H1 (cell line): ENCODE measurements around the gene TAF1D. TPM values are rescaled to one million over a fixed set of nuclear protein-coding genes. Genes with fewer than 3 reads are reported as not detected.

Experiments
- CTCF ChIA-PET: fragments of 300-600 bp; sonication (Branson Sonifier 250); formaldehyde crosslinking; loops from one replicate; lab custom pipeline; 2021; ENCODE audit not compliant: partially characterized antibody; lab: Charles Lee
- POLR2A ChIA-PET: fragments of 300-600 bp; sonication (Branson Sonifier 250); formaldehyde crosslinking; loops from one replicate; lab custom pipeline; 2021; ENCODE audit warnings: inconsistent platforms; ENCODE audit not compliant: partially characterized antibody; lab: Charles Lee
- DNase-seq, 2 experiments: peaks; one replicate each; pipeline versions ENCODE4 v3.0.0 to v3.0.0-alpha.2; 2010 to 2022; ENCODE audit warnings: low spot score in 2 of 2, low read depth in 1 of 2, mixed read lengths in 1 of 2
- FAIRE-seq: peaks from 2 replicates; lab custom pipeline; 2011; peaks lifted over from hg19 to GRCh38; lab: Jason Lieb, UNC
- H2AFZ ChIP-seq: 2 replicates; pipeline ENCODE4 v1.8.1; 2012; ENCODE audit warnings: low read length, inconsistent platforms
- H2AK5ac ChIP-seq: 2 replicates; pipeline ENCODE4 v1.6.1; 2013; ENCODE audit warnings: low read depth, low read length
- H2BK120ac ChIP-seq: replicated peaks from 2 replicates; pipeline ENCODE3; 2013; ENCODE audit warnings: low read depth, low read length, inconsistent platforms
- H2BK12ac ChIP-seq: 2 replicates; pipeline ENCODE4 v1.6.1; 2013; ENCODE audit warnings: low read depth, low read length
- H2BK15ac ChIP-seq: 2 replicates; pipeline ENCODE4 v1.6.1; 2013; ENCODE audit warnings: low read length
- H2BK20ac ChIP-seq: 2 replicates; pipeline ENCODE4 v1.6.1; 2013; ENCODE audit warnings: low read length
- H2BK5ac ChIP-seq: 2 replicates; pipeline ENCODE4 v1.6.1; 2013; ENCODE audit warnings: low read depth, low read length
- H3K14ac ChIP-seq: 2 replicates; pipeline ENCODE4 v1.6.1; 2013; ENCODE audit warnings: inconsistent platforms; ENCODE audit not compliant: insufficient read length
- H3K18ac ChIP-seq: 2 replicates; pipeline ENCODE4 v1.6.1; 2013; ENCODE audit warnings: low read length; ENCODE audit errors: extremely low read depth
- H3K23ac ChIP-seq: 2 replicates; pipeline ENCODE4 v1.6.1; 2013; ENCODE audit warnings: inconsistent platforms; ENCODE audit not compliant: insufficient read length
- H3K23me2 ChIP-seq: 2 replicates; pipeline ENCODE4 v1.6.1; 2013; ENCODE audit warnings: low read depth, low read length
- H3K27ac ChIP-seq: 2 replicates; pipeline ENCODE4 v1.6.1; 2011; ENCODE audit warnings: low read depth, low read length, inconsistent platforms
- H3K27me3 ChIP-seq, 4 experiments: replicated peaks in 1 of 4; 1 replicate in 1 of 4; 2 replicates in 3 of 4; pipeline versions ENCODE4 v1.6.1 to v1.8.1; 2011 to 2013; ENCODE audit warnings: low read length in 3 of 4, mild to moderate bottlenecking in 3 of 4, inconsistent platforms in 2 of 4, mixed read lengths in 2 of 4, moderate library complexity in 1 of 4; ENCODE audit not compliant: control insufficient read depth in 3 of 4, insufficient read depth in 3 of 4; ENCODE audit errors: extremely low read depth in 1 of 4
- H3K36me3 ChIP-seq, 4 experiments: 2 replicates each; pipeline versions ENCODE4 v1.6.1 to v1.8.1; 2011 to 2013; ENCODE audit warnings: mild to moderate bottlenecking in 4 of 4, low read length in 3 of 4, moderate library complexity in 2 of 4, control low read depth in 1 of 4, inconsistent platforms in 1 of 4; ENCODE audit not compliant: insufficient read depth in 4 of 4, control insufficient read depth in 2 of 4
- H3K4ac ChIP-seq: replicated peaks from 2 replicates; pipeline ENCODE3; 2013; ENCODE audit warnings: low read length, low read depth, mixed read lengths, inconsistent platforms; ENCODE audit not compliant: insufficient read length
- H3K4me1 ChIP-seq, 4 experiments: replicated peaks in 1 of 4; 1 replicate in 1 of 4; 2 replicates in 3 of 4; pipeline versions ENCODE4 v1.6.1 to v1.8.1; 2011 to 2013; ENCODE audit warnings: low read length in 3 of 4, inconsistent platforms in 2 of 4, mixed read lengths in 1 of 4; ENCODE audit not compliant: insufficient read depth in 4 of 4, control insufficient read depth in 3 of 4
- H3K4me2 ChIP-seq, 2 experiments: 2 replicates each; pipeline versions ENCODE4 v1.6.1 to v1.8.1; 2011 to 2013; ENCODE audit warnings: low read depth in 2 of 2, low read length in 2 of 2, control low read depth in 1 of 2, inconsistent platforms in 1 of 2, mild to moderate bottlenecking in 1 of 2; ENCODE audit not compliant: insufficient read depth in 1 of 2
- H3K4me3 ChIP-seq, 4 experiments: fragments of 200-600, 300-600 bp in 1 of 4; sonication (generic), shearing (Covaris generic), sonication (Bioruptor Twin) in 1 of 4; 2 replicates each; pipeline versions ENCODE4 v1.5.1 to v1.8.1; 2011 to 2016; ENCODE audit warnings: low read length in 4 of 4, low read depth in 3 of 4, control low read depth in 2 of 4, inconsistent platforms in 2 of 4, mild to moderate bottlenecking in 2 of 4, mixed read lengths in 1 of 4, moderate library complexity in 1 of 4; ENCODE audit not compliant: insufficient read depth in 2 of 4; ENCODE audit errors: extremely low read depth in 1 of 4
- H3K56ac ChIP-seq: replicated peaks from 2 replicates; pipeline ENCODE3; 2013; ENCODE audit warnings: low read depth, mild to moderate bottlenecking, mixed read lengths, low read length, inconsistent platforms; ENCODE audit not compliant: insufficient read length
- H3K79me1 ChIP-seq: 2 replicates; pipeline ENCODE4 v1.6.1; 2013; ENCODE audit warnings: low read depth, low read length, control low read depth
- H3K79me2 ChIP-seq, 2 experiments: 2 replicates each; pipeline versions ENCODE4 v1.6.1 to v1.8.1; 2012 to 2013; ENCODE audit warnings: low read length in 2 of 2, mild to moderate bottlenecking in 2 of 2, inconsistent platforms in 1 of 2; ENCODE audit not compliant: insufficient read depth in 2 of 2, control insufficient read depth in 1 of 2
- H3K9ac ChIP-seq, 4 experiments: replicated peaks in 1 of 4; 1 replicate in 1 of 4; 2 replicates in 3 of 4; pipeline versions ENCODE4 v1.6.1 to v1.8.1; 2011 to 2013; ENCODE audit warnings: low read depth in 3 of 4, low read length in 3 of 4, control low read depth in 2 of 4, mild to moderate bottlenecking in 2 of 4, moderate library complexity in 2 of 4, inconsistent platforms in 1 of 4; ENCODE audit errors: extremely low read depth in 1 of 4
- H3K9me3 ChIP-seq, 2 experiments: 2 replicates each; pipeline versions ENCODE4 v1.6.1 to v1.8.1; 2012 to 2013; ENCODE audit warnings: mild to moderate bottlenecking in 2 of 2, moderate library complexity in 2 of 2, control low read depth in 1 of 2, inconsistent platforms in 1 of 2, low read depth in 1 of 2, low read length in 1 of 2, mixed read lengths in 1 of 2; ENCODE audit not compliant: insufficient read depth in 2 of 2
- H4K20me1 ChIP-seq, 2 experiments: replicated peaks in 1 of 2; 2 replicates each; pipeline versions ENCODE3 to v1.8.1; 2011 to 2013; ENCODE audit warnings: inconsistent platforms in 2 of 2, low read length in 2 of 2, mild to moderate bottlenecking in 1 of 2; ENCODE audit not compliant: insufficient read depth in 2 of 2, control insufficient read depth in 1 of 2
- H4K5ac ChIP-seq: 2 replicates; pipeline ENCODE4 v1.6.1; 2013; ENCODE audit warnings: low read length, low read depth, mixed read lengths, inconsistent platforms; ENCODE audit not compliant: insufficient read length
- H4K8ac ChIP-seq: 2 replicates; pipeline ENCODE4 v1.8.0; 2013; ENCODE audit warnings: mild to moderate bottlenecking, moderate library complexity, low read length, inconsistent platforms; ENCODE audit not compliant: insufficient read depth; ENCODE audit errors: extremely low read depth
- H4K91ac ChIP-seq: replicated peaks from 2 replicates; pipeline ENCODE3; 2013; ENCODE audit warnings: low read length, mixed read lengths, inconsistent platforms; ENCODE audit not compliant: insufficient read length
- ASH2L ChIP-seq: fragments of 200-600, 300-600 bp; sonication (generic); IDR thresholded peaks from one replicate; pipeline ENCODE4 v1.7.1; 2017; ENCODE audit warnings: low read length
- BACH1 ChIP-seq: IDR thresholded peaks from 2 replicates; pipeline ENCODE4 v1.6.1; 2012; ENCODE audit warnings: low read length, improper control_type of control experiment
- CEBPB ChIP-seq: IDR thresholded peaks from 2 replicates; pipeline ENCODE4 v1.6.1; 2012; ENCODE audit warnings: low read depth, low read length
- CTBP2 ChIP-seq: IDR thresholded peaks from 2 replicates; pipeline ENCODE4 v1.7.0; 2011; ENCODE audit warnings: borderline replicate concordance, mild to moderate bottlenecking, moderate library complexity, mixed read lengths, low read length; ENCODE audit not compliant: insufficient read depth, insufficient read length
- JUND ChIP-seq: IDR thresholded peaks from 2 replicates; pipeline ENCODE4 v1.6.1; 2011; ENCODE audit warnings: mild to moderate bottlenecking, improper control_type of control experiment, low read length
- NRF1 ChIP-seq: IDR thresholded peaks from 2 replicates; pipeline ENCODE4 v1.6.1; 2011; ENCODE audit warnings: mild to moderate bottlenecking, low read depth, low read length, improper control_type of control experiment
- POLR2A ChIP-seq, 2 experiments: IDR thresholded peaks; 1 replicate in 1 of 2; 2 replicates in 1 of 2; pipeline ENCODE4 v1.6.1; 2011; ENCODE audit warnings: low read depth in 2 of 2, low read length in 2 of 2, mild to moderate bottlenecking in 2 of 2; ENCODE audit errors: control extremely low read depth in 1 of 2
- POU5F1 ChIP-seq: IDR thresholded peaks from 2 replicates; pipeline ENCODE4 v1.6.1; 2011; ENCODE audit warnings: low read depth, mild to moderate bottlenecking, low read length, moderate library complexity
- RBBP5 ChIP-seq: IDR thresholded peaks from 2 replicates; pipeline ENCODE4 v1.7.1; 2012; ENCODE audit warnings: low read depth, mild to moderate bottlenecking, inconsistent platforms, low read length, moderate library complexity, borderline replicate concordance
- RFX5 ChIP-seq: IDR thresholded peaks from 2 replicates; pipeline ENCODE4 v1.6.1; 2011; ENCODE audit warnings: low read depth, low read length, improper control_type of control experiment, borderline replicate concordance
- RXRA ChIP-seq: IDR thresholded peaks from 2 replicates; pipeline ENCODE4 v1.6.1; 2011; ENCODE audit warnings: low read depth, mild to moderate bottlenecking, low read length, moderate library complexity; ENCODE audit not compliant: insufficient read depth
- SIX5 ChIP-seq: IDR thresholded peaks from 2 replicates; pipeline ENCODE4 v1.6.1; 2011; ENCODE audit warnings: mild to moderate bottlenecking, low read depth, low read length
- SP1 ChIP-seq: IDR thresholded peaks from 2 replicates; pipeline ENCODE4 v1.6.1; 2011; ENCODE audit warnings: low read depth, low read length
- SUZ12 ChIP-seq: fragments of 200-600 bp; sonication (generic); IDR thresholded peaks from 2 replicates; pipeline ENCODE4 v1.6.1; 2012; ENCODE audit warnings: mild to moderate bottlenecking, inconsistent platforms, low read length, moderate library complexity, mixed read lengths
- TEAD4 ChIP-seq: IDR thresholded peaks from 2 replicates; pipeline ENCODE4 v1.6.1; 2012; ENCODE audit warnings: low read depth, low read length, inconsistent platforms, mixed read lengths
- WGBS, 2 experiments: shearing (Covaris generic) in 1 of 2; methylation state at CpG; one replicate each; pipeline versions ENCODE4 v1.1.6 to v1.1.7; 2013 to 2015; ENCODE audit warnings: low lambda C conversion rate in 2 of 2, mixed read lengths in 2 of 2, inconsistent platforms in 1 of 2, low coverage in 1 of 2, missing lambda C conversion rate in 1 of 2; ENCODE audit not compliant: insufficient replicate concordance in 2 of 2, insufficient coverage in 1 of 2, insufficient read length in 1 of 2; ENCODE audit errors: extremely low coverage in 1 of 2, missing lambda C conversion rate in 1 of 2; 5-methylcytosine and 5-hydroxymethylcytosine counted together
- polyA plus RNA-seq, 7 experiments: library from polyadenylated mRNA; depleted of rRNA in 3 of 7; stranded (reverse) in 5 of 7; unstranded in 2 of 7; fragments of >200 nt in 5 of 7; fragments of 200-250 nt in 2 of 7; gene quantifications; 1 replicate in 5 of 7; 2 replicates in 1 of 7; 4 replicates in 1 of 7; pipeline versions ENCODE4 v1.2.1 to v1.2.3, GENCODE V29; 2011 to 2013; ENCODE audit warnings: missing spikeins in 2 of 7, mixed read lengths in 2 of 7
- total RNA-seq: library from RNA; stranded (reverse); fragmentation: NEBNext Ultra II Directional; extraction: Animal tissue kit (Norgen Biotek cat#: 25700); gene quantifications from 2 replicates; pipeline ENCODE4 v1.2.1, GENCODE V29; 2021

The TAF1D gene
- total and polyA plus RNA-seq, 2 of the 8 experiments (the other 6 are each of a cell fraction or from before 2014, with no cell fraction given), result 64.7 to 212 TPM

DNA sequence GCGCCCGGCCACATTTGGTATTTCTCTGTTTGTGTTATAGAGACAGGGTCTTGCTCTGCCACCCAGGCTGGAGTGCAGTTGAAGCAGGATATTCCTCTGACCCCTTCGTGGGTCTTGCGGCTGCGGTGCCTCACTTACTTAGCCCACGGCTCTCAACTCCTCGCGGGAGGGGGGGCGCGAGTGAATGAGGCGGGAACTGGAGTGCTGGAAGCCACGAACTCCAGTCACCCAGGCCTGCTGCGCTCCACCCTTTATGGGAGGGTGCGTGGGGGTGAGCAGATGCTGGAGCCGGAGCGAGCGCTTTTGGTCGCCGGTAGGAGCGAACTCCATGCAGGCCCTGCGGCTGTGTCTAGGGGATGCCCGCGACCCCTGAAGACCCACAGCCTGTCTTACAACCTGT, 2.0 kb upstream of the TAF1D start:
- no peak overlapping the region for H2AK5ac ChIP-seq
- no peak overlapping the region for H2BK120ac ChIP-seq
- H3K79me2 ChIP-seq, result peaks cover 18 to 57% of the 10 kb centered on the region in 2 experiments
- 95% methylated on average over 23 of the region's 23 CpGs; no CpG with 5 or more reads in 1 of the 2 experiments for whole genome bisulfite sequencing, 2 experiments
- peaks cover 3 to 8% (median 6%) of the 10 kb centered on the region in 4 experiments; a peak in 6 of 7 replicates for H3K4me1 ChIP-seq
- no peak overlapping the region for H3K14ac ChIP-seq
- no peak overlapping the region for H4K8ac ChIP-seq
- no peaks in the 10 kb centered on the region for H3K27me3 ChIP-seq
- H2AFZ ChIP-seq, result no peak overlapping the region
- FAIRE-seq (no peak), DNase-seq (no peak)
- no peak overlapping the region for H3K4me3 ChIP-seq
- peaks cover 3 to 4% of the 10 kb centered on the region in 2 experiments for H4K20me1 ChIP-seq
- peaks cover 8 to 25% (median 16%) of the 10 kb centered on the region in 4 experiments; a peak in 7 of 8 replicates for H3K36me3 ChIP-seq
- no peak overlapping the region for H2BK20ac ChIP-seq
- H3K23me2 ChIP-seq, result no peaks in the 10 kb centered on the region; the same call in 1 of the 2 replicates
- H4K5ac ChIP-seq, result no peak overlapping the region
- no peak overlapping the region for H3K4ac ChIP-seq
- no peak overlapping the region for H3K9ac ChIP-seq
- no peak overlapping the region for H2BK5ac ChIP-seq
- no peak overlapping the region; a peak in 1 of 4 replicates for H3K4me2 ChIP-seq
- no peak overlapping the region for H3K27ac ChIP-seq
- H2BK12ac ChIP-seq, result no peak overlapping the region
- H3K56ac ChIP-seq, result no peak overlapping the region
- H3K18ac ChIP-seq, result no peak overlapping the region
- ChIA-PET POLR2A (interaction anchor here (1.9 to 16.4 kb wide), 4 partner anchors 12 to 41 kb away, joined by 6 to 495 read pairs (median 78); partner anchors contain the start of gene MED17), CTCF (interaction anchor here (1.9 kb wide), 1 partner anchor 41 kb away, joined by 10 read pairs; the partner anchor contains the start of gene MED17)
- H3K9me3 ChIP-seq, result no peaks in the 10 kb centered on the region
- H3K23ac ChIP-seq, result no peak overlapping the region
- H4K91ac ChIP-seq, result no peak overlapping the region
- H3K79me1 ChIP-seq, result no peaks in the 10 kb centered on the region; the same call in 1 of the 2 replicates
- H2BK15ac ChIP-seq, result no peak overlapping the region
- TF ChIP-seq ASH2L (no peak), CTBP2 (no peak), RBBP5 (no peak), BACH1 (no peak), SIX5 (no peak), NRF1 (no peak), TEAD4 (no peak), CEBPB (no peak), RXRA (no peak), SP1 (no peak), RFX5 (no peak), SUZ12 (no peak), POLR2A (IDR thresholded peaks at IDR 0.05; ENCODE audit: control extremely low read depth in 1 of 2, low read depth in 2 of 2, low read length in 2 of 2) (no peak), POU5F1 (no peak), JUND (no peak)
